ENCODE results near the gene TPPP3. TPM values are rescaled to one million over a fixed set of nuclear protein-coding genes. Genes with fewer than 3 reads are reported as not detected.
A peak's percentile ranks its signal among the peaks of the same experiment; 100 is the strongest.

TPPP3 gene
- total RNA-seq, 1 donor from 2014 or later: 123 TPM

GRCh38 chr16:67429053-67429798 is 35.9 kb upstream of the TPPP3 start:
- no peak for ATAC-seq
- intact Hi-C loops (cut with DNase I): no loop called here
- Histone ChIP-seq H3K4me1 (peaks cover 29% of the 10 kb centered on the region), H3K36me3 (no peaks in the 10 kb centered on the region), H3K4me3 (no peak overlapping the region), H3K27ac (no peak overlapping the region), H3K9me3 (no peaks in the 10 kb centered on the region), H3K27me3 (ENCODE audit: low read depth) (peaks cover 46% of the 10 kb centered on the region)
- TF ChIP-seq CTCF (IDR thresholded peaks at IDR 0.05): no peak
- no peak for DNase-seq

GRCh38 chr16:67428146-67428731 is 34.9 kb upstream of the TPPP3 start:
- Histone ChIP-seq H3K9me3 (no peaks in the 10 kb centered on the region), H3K4me1 (peaks cover 35% of the 10 kb centered on the region), H3K27ac (no peak overlapping the region), H3K27me3 (ENCODE audit: low read depth) (peaks cover 46% of the 10 kb centered on the region), H3K36me3 (no peaks in the 10 kb centered on the region), H3K4me3 (no peak overlapping the region)
- intact Hi-C loops (cut with DNase I): no loop called here
- ATAC-seq (peak; percentile 65 to 80), DNase-seq (peak; percentile 84)
- TF ChIP-seq CTCF (IDR thresholded peaks at IDR 0.05): peak; percentile 87

GRCh38 chr16:67426950-67427349 is 33.7 kb upstream of the TPPP3 start:
- TF ChIP-seq CTCF (IDR thresholded peaks at IDR 0.05): no peak
- intact Hi-C loops (cut with DNase I): no loop called here
- Histone ChIP-seq H3K4me3 (no peak overlapping the region), H3K27me3 (ENCODE audit: low read depth) (peaks cover 46% of the 10 kb centered on the region), H3K36me3 (no peaks in the 10 kb centered on the region), H3K27ac (no peak overlapping the region), H3K4me1 (peaks cover 30% of the 10 kb centered on the region), H3K9me3 (no peaks in the 10 kb centered on the region)
- DNase-seq (no peak), ATAC-seq (no peak)

DNA sequence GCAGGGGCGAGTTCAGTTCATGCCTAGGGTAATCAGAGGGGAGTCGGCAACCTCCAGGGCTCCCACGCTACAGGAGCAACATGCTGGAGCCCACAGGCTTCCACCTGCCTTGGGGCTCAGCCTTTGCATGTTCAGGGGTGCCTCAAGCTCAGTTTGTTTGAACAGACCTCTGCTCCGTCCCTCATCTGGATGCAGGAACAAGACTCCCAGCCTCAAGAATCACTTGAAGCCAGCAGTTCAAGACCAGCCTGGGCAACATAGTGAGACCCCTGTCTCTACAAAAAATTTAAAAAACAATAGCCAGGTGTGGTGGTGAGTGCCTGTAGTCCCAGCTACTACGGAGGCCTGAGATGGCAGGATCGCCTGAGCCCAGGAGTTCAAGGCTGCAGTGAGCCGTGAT is 32.7 kb upstream of the TPPP3 start:
- intact Hi-C loops (cut with DNase I): no loop called here
- peaks cover 46% of the 10 kb centered on the region for H3K27me3 ChIP-seq (ENCODE audit: low read depth)
- no peak for DNase-seq

DNA sequence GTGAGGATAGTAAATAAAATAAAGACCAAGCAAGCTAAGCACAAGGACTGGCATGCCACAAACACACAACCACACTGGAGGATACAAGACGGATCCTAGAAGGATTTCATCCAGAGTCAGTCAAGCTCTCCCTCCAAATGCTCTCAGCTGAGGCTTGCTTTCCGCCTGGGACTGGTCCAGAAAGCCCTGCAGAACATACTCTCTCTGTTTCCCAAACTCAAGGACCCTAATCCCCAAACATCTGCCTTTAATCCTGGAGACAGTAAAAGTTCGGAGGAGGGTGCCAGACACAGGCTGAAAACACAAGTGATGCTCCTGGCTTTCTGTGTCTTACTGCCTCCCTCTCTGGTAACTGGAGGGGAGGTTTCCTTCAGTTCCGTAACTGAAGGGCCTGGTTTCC is 32.3 kb upstream of the TPPP3 start:
- Histone ChIP-seq H3K9me3 (no peaks in the 10 kb centered on the region), H3K27me3 (ENCODE audit: low read depth) (peaks cover 44% of the 10 kb centered on the region), H3K27ac (no peak overlapping the region), H3K4me3 (no peak overlapping the region), H3K4me1 (peaks cover 22% of the 10 kb centered on the region), H3K36me3 (no peaks in the 10 kb centered on the region)
- TF ChIP-seq CTCF (IDR thresholded peaks at IDR 0.05): no peak
- DNase-seq (no peak), ATAC-seq (no peak)
- intact Hi-C loops (cut with DNase I): no loop called here

More for the DNA sequence above, 32.7 kb upstream of the TPPP3 start:
- Histone ChIP-seq H3K27ac (no peak overlapping the region), H3K4me1 (peaks cover 23% of the 10 kb centered on the region), H3K4me3 (no peak overlapping the region), H3K36me3 (no peaks in the 10 kb centered on the region), H3K9me3 (no peaks in the 10 kb centered on the region)
- no peak for ATAC-seq
- no peak for TF ChIP-seq CTCF (IDR thresholded peaks at IDR 0.05)

Data from lower lobe of right lung (tissue), 2 donors.